Measurements from ENCODE around the gene NSFL1C.

The NSFL1C gene

DNA sequence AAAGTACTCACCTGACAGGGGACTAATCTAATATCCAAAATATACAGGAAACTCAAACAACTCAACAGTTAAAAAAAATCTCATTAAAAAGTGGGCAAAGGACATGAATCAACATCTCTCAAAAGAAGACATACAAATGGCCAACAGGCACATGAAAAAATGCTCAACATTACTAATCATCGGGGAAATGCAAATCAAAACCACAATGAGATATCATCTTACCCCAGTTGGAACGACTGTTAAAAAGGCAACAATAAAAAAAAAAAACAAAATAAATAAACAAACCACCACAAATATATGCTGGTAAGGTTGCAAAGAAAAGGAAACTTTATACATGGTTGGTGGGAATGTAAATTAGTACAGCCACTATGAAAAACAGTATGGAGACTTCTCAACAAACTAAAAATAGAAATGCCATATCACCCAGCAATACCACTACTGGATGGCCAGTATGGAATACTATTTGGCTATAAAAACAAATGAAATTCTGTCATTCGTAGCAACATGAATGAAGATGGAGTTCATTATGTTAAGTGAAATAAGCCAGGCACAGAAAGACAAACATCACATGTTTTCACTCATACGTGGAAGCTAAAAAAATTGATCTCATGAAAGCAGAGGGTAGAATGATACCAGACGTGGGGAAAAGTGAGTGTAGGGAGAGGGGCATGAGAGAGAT lies 17.9 kb upstream of the NSFL1C start:
- no peak for DNase-seq

DNA sequence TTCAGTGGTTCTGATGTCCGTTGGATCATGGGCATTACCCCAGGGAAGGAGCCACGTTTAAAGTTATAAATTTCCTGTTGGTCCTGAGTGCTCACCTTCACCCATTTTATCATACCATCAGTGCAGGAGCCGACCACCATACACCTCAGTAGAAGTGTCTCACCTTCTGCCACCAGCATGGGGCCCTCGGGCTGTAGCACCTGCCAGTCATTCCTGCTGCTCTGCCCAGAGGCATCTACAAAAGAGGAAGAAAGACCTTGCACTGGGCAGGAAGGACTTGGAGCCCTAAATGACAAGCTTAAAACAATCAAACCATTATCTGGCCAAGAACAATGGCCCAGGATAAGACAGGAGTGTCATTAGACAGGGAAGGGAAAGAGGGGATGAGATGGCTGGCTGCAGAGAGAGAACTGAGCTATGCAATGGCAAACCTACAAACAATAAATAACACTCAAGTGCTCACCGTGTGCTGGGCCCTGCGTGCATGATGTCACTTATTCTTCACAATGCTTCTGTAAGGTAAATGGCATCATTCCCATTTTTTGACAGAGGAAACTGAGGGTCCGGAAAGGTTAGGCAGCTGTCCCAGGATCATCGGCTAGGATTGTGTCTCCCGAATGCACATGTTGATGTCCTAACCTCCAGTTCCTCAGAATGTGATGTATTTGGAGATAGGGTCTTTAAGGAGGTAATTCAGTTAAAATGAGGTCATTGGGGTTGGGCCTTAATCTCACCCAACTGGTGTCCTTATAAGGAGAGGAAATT lies 13.4 kb upstream of the NSFL1C start:
- DNase-seq, result no peak

DNA sequence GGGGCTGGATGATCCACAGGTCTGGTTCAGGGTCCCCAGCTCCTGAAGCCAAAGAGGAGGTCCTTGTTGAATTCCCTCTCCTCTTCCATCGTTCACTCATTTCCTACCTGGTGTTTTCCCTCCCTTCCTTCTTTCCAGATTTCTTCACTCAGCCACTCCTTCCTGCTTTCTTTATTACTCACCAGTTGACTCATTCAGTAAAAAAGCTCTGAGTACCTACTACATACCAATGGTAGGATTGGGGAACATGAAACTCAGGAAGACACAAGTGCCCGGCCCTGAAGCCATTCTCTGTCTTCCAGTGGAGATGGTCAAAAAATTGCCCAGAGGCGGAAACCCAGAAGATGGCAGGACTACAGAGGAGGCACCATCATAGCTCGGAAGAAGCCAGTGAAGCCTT lies 11.9 kb upstream of the NSFL1C start:
- no peak for DNase-seq

DNA sequence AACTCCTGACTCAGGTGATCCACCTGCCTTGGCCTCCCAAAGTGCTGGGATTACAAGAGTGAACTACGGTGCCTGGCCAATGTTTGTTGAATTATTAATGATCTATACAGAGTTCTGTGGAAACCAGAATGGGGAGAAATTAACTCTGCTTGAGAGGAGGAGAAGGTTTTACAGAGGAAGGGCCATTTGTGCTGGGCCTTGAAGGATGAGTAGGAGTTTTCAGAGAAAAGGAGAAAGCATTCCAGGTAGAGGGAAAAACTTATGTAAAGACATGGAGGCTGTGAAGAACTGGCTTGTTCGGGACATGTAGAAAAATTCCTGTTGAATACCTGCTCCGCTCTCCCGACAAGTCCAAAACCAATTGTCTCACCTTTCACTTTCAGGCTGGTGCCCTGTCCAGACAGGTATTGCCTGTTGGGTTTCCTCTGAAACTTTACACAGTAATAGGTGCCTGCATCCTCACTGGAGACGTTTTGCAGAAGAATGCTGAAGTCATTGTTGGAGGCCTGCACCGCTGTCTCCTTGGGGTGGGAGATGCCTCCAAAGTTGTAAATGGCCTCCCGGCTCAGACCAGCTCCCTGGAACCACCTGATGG lies 11.3 kb upstream of the NSFL1C start:
- DNase-seq, result no peak

DNA sequence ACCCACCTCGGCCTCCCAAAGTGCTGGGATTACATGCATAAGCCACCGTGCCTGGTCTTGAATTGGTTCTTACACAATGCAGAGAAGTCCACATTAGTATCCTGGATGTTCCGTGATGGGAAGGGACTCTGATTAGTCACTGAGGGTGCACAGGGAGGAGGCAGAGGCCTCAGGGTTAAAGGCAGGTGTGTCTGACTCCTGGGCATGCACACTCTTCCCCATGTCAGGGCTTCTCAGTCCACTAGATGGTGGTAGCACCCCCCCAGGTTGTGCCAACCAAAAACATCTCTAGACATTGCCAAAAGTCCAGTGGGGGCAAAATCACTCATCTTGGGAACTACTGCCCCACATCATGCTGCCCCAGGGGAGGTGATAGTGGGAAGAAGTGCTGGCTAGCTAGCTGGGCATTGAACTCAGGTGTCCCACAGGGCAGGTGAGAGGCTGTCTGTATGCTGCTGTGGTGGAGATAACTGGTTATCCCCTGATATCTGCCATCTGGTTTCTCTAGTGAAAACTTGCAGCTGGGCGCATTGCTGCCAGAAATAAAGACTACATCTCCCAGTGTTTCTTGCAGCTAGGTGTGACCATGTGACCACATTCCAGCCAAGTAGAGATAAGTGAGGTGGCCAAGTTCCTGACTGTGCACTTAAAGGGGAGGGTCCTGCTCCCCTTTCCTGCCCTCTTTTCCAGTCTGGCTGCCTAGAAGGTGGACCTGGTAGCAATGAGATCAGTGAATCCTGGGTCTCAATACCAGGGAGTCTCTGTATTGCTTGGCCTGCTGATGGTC lies 8.4 kb upstream of the NSFL1C start:
- no peak for DNase-seq

DNA sequence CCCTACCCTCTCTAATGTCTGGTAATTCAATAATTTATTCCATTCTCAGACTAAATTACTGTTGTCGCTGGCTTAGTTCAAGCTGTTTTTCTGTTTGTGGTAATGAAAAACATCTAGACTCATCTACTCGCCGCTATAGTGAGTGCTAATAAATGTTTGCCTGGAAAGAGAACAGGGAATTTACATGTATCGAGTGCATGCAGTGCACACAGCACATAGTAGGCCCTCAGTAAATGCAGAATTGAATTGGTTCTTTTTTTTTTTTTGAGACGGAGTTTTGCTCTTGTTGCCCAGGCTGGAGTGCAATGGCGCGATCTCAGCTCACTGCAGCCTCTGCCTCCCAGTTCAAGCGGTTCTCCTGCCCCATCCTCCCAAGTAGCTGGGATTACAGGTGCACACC lies 7.7 kb upstream of the NSFL1C start:
- DNase-seq, result no peak

DNA sequence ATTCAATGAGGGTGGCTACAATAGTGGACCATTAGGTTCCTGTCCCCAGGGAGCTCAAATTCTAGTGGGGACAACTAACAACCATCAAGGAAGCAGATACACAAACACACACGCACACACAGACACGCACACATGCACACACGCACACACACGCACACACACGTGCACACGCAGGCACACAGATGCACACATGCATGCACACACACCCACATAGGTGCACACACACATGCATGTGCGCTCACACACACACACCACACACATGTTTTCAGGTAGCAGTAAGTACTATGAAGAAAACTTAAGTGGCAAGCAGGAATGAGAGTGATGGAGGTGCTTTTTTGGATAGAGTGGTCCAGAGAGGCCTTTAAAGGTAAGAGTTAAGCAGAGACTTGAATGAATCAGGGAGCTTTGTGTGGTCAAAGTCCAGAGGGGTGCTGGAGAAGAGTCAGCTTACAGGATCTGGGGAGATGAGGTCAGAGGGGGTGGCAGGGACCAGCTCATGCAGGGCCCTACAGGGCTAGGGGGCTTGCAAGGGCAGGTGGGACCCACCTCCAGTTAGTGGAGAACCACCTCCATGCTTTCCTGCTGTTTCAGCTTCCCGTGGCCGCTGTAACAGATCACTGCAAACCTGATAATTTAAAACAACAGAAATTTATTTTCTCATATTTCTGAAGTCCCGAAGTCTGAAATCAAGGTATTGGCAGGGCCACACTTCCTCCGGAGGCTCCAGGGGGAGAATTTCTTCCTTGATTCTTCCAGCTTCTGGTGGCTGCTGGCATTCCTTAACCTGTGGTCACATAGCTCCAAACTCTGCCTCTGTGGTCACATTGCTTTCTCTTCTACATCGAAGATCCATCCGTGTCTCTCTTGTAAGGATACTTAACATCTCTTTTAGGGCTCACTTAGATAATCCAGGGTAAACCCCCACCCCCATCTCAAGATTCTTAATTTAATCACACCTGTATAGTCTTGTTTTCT lies 6.9 kb upstream of the NSFL1C start:
- DNase-seq, result no peak

DNA sequence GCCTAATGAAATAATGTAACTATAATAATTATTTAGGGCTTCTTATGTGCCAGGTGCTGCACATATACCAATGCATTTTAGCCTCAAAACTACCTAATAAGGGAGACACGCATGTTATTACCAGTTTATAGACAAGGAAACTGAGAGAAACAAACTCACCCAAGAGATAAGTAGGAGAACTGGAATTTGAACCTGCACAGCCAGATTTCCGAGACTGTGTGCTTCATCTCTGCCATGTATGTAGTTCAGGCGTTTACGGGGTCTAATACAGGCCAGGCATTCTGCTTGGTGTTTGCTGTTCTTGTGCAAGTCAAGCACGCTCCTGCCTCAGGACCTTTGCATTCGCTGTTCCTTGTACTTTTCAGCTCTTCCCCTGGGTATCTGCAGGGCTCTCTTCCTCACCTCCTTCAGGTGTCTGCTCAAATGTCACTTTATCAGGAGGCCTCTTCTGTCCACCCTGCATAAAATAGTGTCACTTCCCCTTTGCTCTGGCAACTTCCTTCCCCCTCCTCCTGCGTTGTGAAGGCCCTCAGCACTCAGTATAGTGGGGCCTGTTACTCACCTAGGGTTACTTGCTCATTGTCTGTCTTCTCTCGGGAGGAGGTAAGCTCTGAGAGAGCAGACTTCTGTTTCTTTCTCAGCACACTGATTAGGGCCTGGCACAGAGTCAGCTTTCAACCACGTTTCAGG lies 6.1 kb upstream of the NSFL1C start:
- no peak for DNase-seq

DNA sequence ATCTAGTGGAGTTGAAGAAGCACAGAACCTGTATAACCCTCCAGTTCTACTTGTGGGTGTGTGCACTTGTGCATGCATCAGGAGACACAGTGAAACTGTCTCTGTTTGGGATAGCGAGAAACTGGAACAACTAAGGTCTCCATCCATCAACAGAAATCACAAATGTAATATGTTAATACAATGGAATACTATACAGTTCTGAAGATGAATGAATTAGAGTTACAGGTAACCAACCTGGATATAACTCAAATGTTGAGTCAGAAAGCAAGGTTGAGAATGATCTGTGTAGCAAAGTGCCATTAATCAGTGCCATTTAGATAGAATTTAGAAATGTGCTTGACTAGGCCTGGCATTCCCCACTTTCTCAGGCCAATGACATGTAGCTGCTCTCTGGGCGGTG lies 4.6 kb upstream of the NSFL1C start:
- DNase-seq, result no peak

DNA sequence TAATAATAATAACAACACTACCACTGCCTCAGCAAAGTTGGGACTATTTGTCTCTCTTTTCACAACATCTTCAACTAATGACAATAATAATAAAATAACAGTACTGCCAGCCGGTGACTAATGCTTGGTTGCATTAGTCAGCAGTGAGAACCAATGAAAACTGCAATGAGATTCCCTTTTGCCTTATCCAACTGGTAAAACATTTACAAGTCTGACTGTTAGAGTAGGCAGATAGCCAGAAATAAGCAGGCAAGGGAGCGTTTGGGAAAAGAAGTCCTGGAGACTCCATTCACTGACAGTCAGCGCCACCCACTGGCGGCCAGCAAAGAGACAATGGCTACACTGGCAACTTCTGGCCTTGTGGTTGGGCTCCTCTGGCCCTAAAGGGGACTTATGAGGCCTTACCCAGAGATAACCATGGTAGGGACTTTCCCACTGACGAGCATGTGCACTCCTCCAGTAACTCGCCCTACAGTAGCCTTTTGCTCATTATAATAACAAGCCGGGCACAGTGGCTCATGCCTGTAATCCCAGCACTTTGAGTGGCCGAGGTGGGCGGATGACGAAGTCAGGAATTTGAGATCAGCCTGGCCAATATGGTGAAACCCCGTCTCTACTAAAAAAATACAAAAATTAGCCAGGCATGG lies 3.4 kb upstream of the NSFL1C start:
- DNase-seq, result peak; percentile 41

DNA sequence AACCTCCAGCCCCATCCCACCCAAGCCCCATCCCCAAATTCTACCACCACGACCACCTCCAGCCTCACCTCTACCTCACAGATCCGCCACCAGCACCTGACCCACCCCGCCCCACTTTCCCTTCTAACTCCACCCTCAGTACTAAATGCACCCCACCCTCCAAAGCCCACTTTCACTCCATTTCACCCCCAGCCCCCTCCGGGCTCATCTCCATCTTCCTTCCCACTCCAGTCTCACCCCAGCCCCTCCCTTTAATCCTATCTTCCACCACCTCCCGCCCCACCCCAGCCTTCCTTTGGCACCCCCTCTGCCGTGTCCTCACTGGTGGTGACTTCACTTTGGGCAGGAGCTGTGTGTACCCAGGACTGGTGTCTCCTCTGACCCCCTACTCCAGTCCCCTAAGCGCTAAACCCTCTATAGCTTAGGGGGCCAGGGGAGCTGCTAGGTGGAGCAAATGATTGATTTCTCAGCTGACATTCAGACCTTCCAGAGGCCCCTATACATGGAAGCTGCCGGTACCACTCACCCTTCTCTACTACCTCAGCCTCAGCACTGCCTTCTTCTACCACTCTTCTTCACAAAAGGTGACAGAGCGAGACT lies 2.8 kb upstream of the NSFL1C start:
- DNase-seq, result no peak

DNA sequence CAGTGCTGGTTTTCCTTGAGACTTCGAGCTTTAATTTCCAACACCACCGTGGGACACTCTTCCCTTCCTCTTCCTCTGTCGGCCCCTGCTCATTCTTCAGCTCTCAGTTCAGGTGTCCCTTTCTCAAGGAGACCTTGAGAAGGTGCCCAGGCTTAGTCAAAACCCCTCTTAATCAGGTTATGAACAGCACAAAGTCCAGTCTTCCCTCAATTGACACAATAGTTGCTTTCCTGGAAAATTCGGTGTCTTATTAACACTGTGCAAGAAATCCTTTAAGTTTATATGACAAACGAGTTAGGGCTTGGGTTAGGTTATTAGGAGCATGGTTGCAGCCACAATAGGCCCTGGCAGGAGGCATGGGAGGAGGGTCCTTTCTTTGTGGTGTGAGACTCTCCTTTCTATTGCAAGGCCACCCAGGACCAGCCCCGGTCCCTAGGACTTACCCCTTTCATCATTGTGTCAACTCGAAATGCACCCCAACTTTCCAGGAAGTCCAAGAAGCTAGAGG lies 1.5 kb upstream of the NSFL1C start:
- no peak for DNase-seq

DNA sequence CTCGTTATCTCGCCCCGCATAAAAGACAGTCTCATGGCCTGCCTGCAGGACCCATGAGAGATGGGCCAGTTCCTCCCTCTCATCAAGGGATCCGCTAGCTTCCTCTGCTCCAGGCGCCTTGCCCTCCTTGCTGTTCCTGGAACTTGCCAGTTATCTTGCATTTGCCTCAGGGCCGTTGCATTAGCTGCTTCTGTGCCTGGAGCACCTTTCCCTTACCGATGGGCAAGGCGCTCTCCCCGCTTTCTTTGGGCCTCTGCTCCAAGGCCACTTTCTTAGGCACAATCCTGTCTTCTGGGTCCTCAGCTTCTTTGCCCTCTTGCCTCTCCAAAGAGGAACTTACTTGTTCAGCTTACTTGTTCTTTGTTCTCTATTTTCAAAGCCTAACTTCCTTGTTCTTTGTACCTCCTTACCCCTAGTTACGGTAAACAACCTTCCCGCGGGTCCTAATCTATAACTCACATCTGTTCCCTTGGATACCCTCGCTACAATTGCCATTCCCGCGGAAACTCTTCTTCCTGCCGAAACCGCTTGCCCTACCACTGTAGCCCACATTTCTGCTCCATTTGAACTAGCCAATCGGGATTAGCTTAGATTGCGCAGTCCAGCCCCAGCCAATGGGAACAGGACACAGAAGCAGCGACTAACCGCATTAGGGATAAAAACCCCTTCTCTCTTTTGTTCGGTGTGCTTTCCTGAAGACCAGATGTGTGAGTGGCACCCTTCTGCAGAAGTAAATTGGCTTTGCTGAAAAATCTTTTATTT lies 887 bp upstream of the NSFL1C start:
- no peak for DNase-seq

DNA sequence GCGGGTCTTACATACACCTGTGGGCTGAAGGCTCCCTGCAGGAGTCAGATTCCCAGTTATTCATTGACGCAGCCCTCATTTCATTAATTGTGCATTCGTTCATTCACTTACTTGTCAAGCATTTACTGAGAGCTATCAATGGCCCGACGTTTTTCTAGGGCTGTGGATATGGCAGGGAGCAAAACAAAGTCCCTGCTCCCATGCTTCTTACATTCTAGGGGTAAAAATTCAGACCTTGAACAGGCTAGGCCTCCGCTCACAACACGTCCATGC lies 369 bp upstream of the NSFL1C start:
- DNase-seq, result no peak

DNA sequence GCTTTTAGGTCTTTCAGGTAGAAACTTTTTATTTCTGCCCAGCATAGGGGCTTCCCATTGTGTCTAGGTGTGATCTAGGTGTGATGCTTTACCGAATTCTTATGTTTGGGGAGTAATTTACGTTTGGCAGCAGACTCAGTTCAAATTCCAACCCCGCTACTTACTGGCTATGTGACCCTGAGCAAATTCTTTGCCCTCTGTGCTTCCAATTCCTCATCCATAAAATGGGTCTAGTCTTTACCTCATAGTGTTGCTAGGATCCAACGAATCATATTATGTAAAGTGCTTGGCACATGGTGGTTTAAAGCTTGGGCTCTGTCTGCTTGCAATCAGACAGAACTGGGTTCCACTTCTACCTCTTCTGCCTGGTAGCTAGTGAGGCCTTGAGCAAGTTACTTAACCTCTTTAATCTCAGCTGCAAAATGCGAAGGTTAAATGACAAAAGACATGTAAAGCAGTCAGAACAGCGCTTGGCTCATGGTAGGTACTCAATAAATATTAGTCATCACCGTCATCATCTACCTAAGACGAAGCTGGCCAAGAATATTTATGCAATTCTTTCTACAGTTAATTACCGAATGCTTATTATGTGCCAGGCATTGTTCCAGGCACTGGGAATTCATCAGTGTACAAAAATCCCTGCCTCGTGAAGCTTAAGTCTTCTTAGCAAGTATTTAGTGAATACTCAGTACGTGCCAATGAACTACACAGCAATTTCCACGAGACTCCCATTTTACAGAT lies 1.0 kb downstream of the NSFL1C start:
- DNase-seq, result no peak

DNA sequence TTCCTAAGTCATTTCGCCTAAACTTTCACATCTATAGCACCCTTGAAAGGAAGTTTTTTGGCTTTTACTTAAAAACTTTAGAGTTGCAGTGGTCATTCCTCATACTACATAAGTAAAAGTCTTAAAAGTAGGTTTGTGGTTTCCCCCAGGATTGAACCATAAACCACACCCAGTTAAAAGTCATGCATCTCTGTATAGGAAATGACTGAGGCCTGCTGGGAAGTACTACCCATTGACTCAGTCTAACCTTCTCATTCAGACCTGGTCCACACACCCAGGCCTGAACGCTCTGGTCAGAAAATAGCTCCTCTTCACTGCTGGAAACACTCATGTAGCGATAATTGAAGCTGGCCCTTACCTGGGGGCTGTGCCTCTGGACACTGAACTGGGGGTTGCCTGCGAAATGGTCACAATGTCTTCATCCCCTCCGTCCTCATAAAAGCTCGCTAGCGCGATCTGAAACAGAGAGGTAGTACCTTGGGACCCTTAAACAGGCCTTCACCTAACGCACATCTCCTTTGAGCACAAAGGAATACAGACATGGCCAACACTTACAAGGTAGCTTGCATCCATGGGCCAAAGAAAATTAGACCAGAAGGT lies 2.6 kb downstream of the NSFL1C start:
- DNase-seq, result no peak

DNA sequence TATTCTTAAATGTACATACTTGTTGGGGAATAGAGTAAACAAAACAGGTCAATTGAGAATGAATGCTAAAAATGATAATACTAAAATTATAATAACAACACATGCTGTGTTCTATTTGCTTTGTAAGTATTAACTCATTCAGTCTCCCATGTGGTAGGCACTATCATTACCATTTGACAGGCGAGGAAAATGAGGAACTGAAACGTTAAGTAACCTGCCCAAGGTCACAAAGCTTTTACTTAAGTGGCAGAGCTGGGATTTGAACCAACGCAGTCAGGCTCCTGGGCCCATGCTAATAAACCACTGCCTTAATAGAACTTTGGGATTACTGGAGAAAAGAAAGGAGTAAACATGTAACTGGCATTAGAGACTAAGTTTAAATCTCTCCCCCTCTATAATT lies 3.8 kb downstream of the NSFL1C start:
- DNase-seq, result no peak

DNA sequence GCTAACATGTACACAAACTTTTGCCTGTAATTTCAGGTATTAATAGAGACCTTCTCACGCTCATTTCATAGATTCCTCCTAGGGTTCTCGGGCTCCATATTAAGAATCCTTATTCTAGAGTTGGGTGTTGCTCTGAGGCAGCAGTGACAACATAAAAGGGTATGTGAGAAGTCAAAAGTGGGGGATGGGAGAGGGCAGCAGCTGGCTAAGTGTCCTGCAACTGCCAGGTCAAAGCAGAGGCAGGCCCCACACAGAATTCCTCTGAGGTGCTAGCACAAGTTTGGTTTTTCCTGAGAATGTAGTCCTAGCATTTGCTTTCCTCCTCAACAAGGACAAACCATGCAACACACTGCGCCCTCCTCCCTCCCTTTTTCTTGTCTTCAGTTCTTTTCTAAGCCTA lies 4.6 kb downstream of the NSFL1C start:
- DNase-seq, result no peak

DNA sequence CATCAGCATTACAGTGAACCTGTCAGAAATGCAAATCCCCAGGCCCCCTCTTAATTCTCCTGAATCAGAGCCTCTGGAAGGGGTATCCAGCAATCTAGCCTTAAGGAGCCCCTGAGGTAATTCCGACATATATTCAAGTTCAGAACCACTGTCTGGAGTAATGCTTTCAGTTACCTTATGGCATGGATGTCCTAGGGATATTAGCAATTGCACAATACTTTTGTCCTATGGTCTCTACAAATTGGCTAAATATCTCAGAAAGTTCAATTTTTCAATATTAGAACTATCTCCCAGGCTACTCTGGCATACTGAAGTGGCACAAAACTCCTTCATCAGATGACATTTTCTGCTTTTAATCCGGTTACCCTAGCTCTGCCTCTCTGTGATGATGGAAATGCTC lies 6.4 kb downstream of the NSFL1C start:
- DNase-seq, result no peak
